Glutamatergic neuron (in vitro differentiated cells): ENCODE measurements around the gene EEFSEC. TPM values are rescaled to one million over a fixed set of nuclear protein-coding genes. Genes with fewer than 3 reads are reported as not detected.

Experiments
- DNase-seq: peaks from one replicate; pipeline ENCODE4 v3.0.0; 2022
- H3K27ac Mint-ChIP-seq: one replicate; pipeline ENCODE4 v1.8.0; 2020; ENCODE audit warnings: mild to moderate bottlenecking, mixed read lengths, inconsistent platforms; ENCODE audit not compliant: unreplicated experiment
- H3K27me3 Mint-ChIP-seq: one replicate; pipeline ENCODE4 v1.8.0; 2020; ENCODE audit warnings: mild to moderate bottlenecking, moderate library complexity, mixed read lengths, inconsistent platforms; ENCODE audit not compliant: unreplicated experiment
- H3K36me3 Mint-ChIP-seq: one replicate; pipeline ENCODE4 v1.8.0; 2020; ENCODE audit warnings: mild to moderate bottlenecking, mixed read lengths, inconsistent platforms; ENCODE audit not compliant: unreplicated experiment
- H3K4me1 Mint-ChIP-seq: one replicate; pipeline ENCODE4 v1.8.0; 2020; ENCODE audit warnings: mild to moderate bottlenecking, low read depth, mixed read lengths, inconsistent platforms; ENCODE audit not compliant: unreplicated experiment
- H3K4me3 Mint-ChIP-seq: one replicate; pipeline ENCODE4 v1.8.0; 2020; ENCODE audit warnings: mild to moderate bottlenecking, mixed read lengths, inconsistent platforms; ENCODE audit not compliant: unreplicated experiment
- H3K9me3 Mint-ChIP-seq: one replicate; pipeline ENCODE4 v1.8.0; 2020; ENCODE audit warnings: mild to moderate bottlenecking, moderate library complexity, mixed read lengths, inconsistent platforms; ENCODE audit not compliant: unreplicated experiment
- CTCF ChIP-seq: fragments of 200-600 bp; sonication (generic); IDR thresholded peaks from one replicate; pipeline ENCODE4 v1.5.0; 2021; ENCODE audit not compliant: partially characterized antibody, unreplicated experiment
- total RNA-seq: library from RNA; stranded (reverse); fragmentation: NEBNext Ultra II Directional; extraction: Animal tissue kit (Norgen Biotek cat#: 25700); gene quantifications from one replicate; pipeline ENCODE4 v1.2.1, GENCODE V29; 2021; ENCODE audit not compliant: unreplicated experiment

EEFSEC gene
- total RNA-seq, 1 donor from 2014 or later, result 8.3 TPM

- no peak for TF ChIP-seq CTCF
- no peak overlapping the region for H3K27ac Mint-ChIP-seq
These were observed 39.2 kb upstream of the EEFSEC start for GRCh38 chr3:128113817-128114794.

GRCh38 chr3:128122013-128122412, 31.3 kb upstream of the EEFSEC start:
- Mint-ChIP-seq H3K27me3 (peaks cover 1% of the 10 kb centered on the region), H3K36me3 (no peaks in the 10 kb centered on the region), H3K4me1 (peaks cover 5% of the 10 kb centered on the region), H3K4me3 (peak overlapping the region; percentile 97), H3K27ac (no peak overlapping the region), H3K9me3 (peaks cover 5% of the 10 kb centered on the region)
- no peak for DNase-seq
- no peak for TF ChIP-seq CTCF

More at GRCh38 chr3:128113817-128114794, 39.2 kb upstream of the EEFSEC start:
- Mint-ChIP-seq H3K4me1 (no peaks in the 10 kb centered on the region), H3K4me3 (no peak overlapping the region), H3K27me3 (no peaks in the 10 kb centered on the region), H3K36me3 (no peaks in the 10 kb centered on the region), H3K9me3 (no peaks in the 10 kb centered on the region)
- DNase-seq, result no peak

GRCh38 chr3:128123156-128123537, 30.1 kb upstream of the EEFSEC start:
- H3K36me3 Mint-ChIP-seq, result no peaks in the 10 kb centered on the region
- H3K27ac Mint-ChIP-seq, result peak overlapping the region; percentile 89
- peaks cover 3% of the 10 kb centered on the region for H3K27me3 Mint-ChIP-seq
- H3K4me3 Mint-ChIP-seq, result peak overlapping the region; percentile 97
- DNase-seq, result no peak
- H3K4me1 Mint-ChIP-seq, result peaks cover 5% of the 10 kb centered on the region
- H3K9me3 Mint-ChIP-seq, result peaks cover 5% of the 10 kb centered on the region
- no peak for TF ChIP-seq CTCF

- Mint-ChIP-seq H3K9me3 (peaks cover 5% of the 10 kb centered on the region), H3K27me3 (peaks cover 3% of the 10 kb centered on the region), H3K36me3 (no peaks in the 10 kb centered on the region), H3K27ac (peak within 1 kb of the TSS; percentile 89), H3K4me1 (peaks cover 5% of the 10 kb centered on the region), H3K4me3 (peak within 1 kb of the TSS; percentile 97)
- TF ChIP-seq CTCF, result no peak
- DNase-seq, result peak; percentile 96
These were observed 29.5 kb upstream of the EEFSEC start, which contains the start of gene RUVBL1 for GRCh38 chr3:128123538-128124368. Gene RUVBL1 (minus strand): TSS chr3:128123812. CDS start chr3:128123724, 88 bp downstream.
